Endothelial cell (in vitro differentiated cells): ENCODE results near the gene CELSR3. TPM values are rescaled to one million over a fixed set of nuclear protein-coding genes. Genes with fewer than 3 reads are reported as not detected.

Experiments
- DNase-seq: peaks from one replicate; pipeline ENCODE4 v3.0.0; 2021; ENCODE audit warnings: low spot score
- H3K27ac Mint-ChIP-seq: one replicate; pipeline ENCODE4 v1.8.0; 2021; ENCODE audit warnings: mixed read lengths, inconsistent platforms; ENCODE audit not compliant: unreplicated experiment
- H3K27me3 Mint-ChIP-seq: one replicate; pipeline ENCODE4 v1.8.0; 2021; ENCODE audit warnings: mild to moderate bottlenecking, moderate library complexity, mixed read lengths, inconsistent platforms; ENCODE audit not compliant: unreplicated experiment
- H3K36me3 Mint-ChIP-seq: one replicate; pipeline ENCODE4 v1.8.0; 2021; ENCODE audit warnings: mild to moderate bottlenecking, low read depth, mixed read lengths, inconsistent platforms; ENCODE audit not compliant: unreplicated experiment
- H3K4me1 Mint-ChIP-seq: one replicate; pipeline ENCODE4 v1.8.0; 2021; ENCODE audit warnings: mild to moderate bottlenecking, mixed read lengths, inconsistent platforms; ENCODE audit not compliant: unreplicated experiment
- H3K4me3 Mint-ChIP-seq: one replicate; pipeline ENCODE4 v1.8.0; 2021; ENCODE audit warnings: mild to moderate bottlenecking, mixed read lengths, inconsistent platforms; ENCODE audit not compliant: unreplicated experiment
- H3K9me3 Mint-ChIP-seq: one replicate; pipeline ENCODE4 v1.8.0; 2021; ENCODE audit warnings: mixed read lengths, inconsistent platforms; ENCODE audit not compliant: unreplicated experiment
- CTCF ChIP-seq: fragments of 200-600 bp; sonication (generic); IDR thresholded peaks from one replicate; pipeline ENCODE4 v1.5.0; 2021; ENCODE audit warnings: antibody characterized with exemption; ENCODE audit not compliant: unreplicated experiment
- total RNA-seq: library from RNA; stranded (reverse); fragmentation: NEBNext Ultra II Directional; extraction: Animal tissue kit (Norgen Biotek cat#: 25700); gene quantifications from one replicate; pipeline ENCODE4 v1.2.1, GENCODE V29; 2021; ENCODE audit not compliant: unreplicated experiment

CELSR3 gene
- total RNA-seq, 1 donor from 2014 or later, result 7.6 TPM

- Mint-ChIP-seq H3K4me1 (no peaks in the 10 kb centered on the region), H3K27me3 (peaks cover 5% of the 10 kb centered on the region), H3K27ac (no peak overlapping the region), H3K36me3 (peaks cover 15% of the 10 kb centered on the region), H3K4me3 (peak overlapping the region; percentile 59), H3K9me3 (no peaks in the 10 kb centered on the region)
- TF ChIP-seq CTCF, result no peak
- DNase-seq, result no peak
These were observed 64.2 kb downstream of the CELSR3 start for GRCh38 chr3:48598323-48599076.

GRCh38 chr3:48597408-48597800, 65.3 kb downstream of the CELSR3 start:
- no peak for DNase-seq
- H3K4me3 Mint-ChIP-seq, result peak overlapping the region; percentile 13
- no peak overlapping the region for H3K27ac Mint-ChIP-seq
- H3K36me3 Mint-ChIP-seq, result peaks cover 11% of the 10 kb centered on the region
- TF ChIP-seq CTCF, result no peak
- H3K9me3 Mint-ChIP-seq, result no peaks in the 10 kb centered on the region
- no peaks in the 10 kb centered on the region for H3K4me1 Mint-ChIP-seq
- peaks cover 12% of the 10 kb centered on the region for H3K27me3 Mint-ChIP-seq

- no peaks in the 10 kb centered on the region for H3K4me1 Mint-ChIP-seq
These were observed 65.8 kb downstream of the CELSR3 start for GRCh38 chr3:48596676-48597407.

GRCh38 chr3:48596157-48596556, 66.5 kb downstream of the CELSR3 start:
- H3K4me1 Mint-ChIP-seq, result no peaks in the 10 kb centered on the region
- no peak overlapping the region for H3K4me3 Mint-ChIP-seq
- no peak for TF ChIP-seq CTCF
- peaks cover 12% of the 10 kb centered on the region for H3K27me3 Mint-ChIP-seq
- H3K36me3 Mint-ChIP-seq, result peaks cover 8% of the 10 kb centered on the region
- H3K9me3 Mint-ChIP-seq, result no peaks in the 10 kb centered on the region
- no peak overlapping the region for H3K27ac Mint-ChIP-seq
- no peak for DNase-seq

More at GRCh38 chr3:48596676-48597407, 65.8 kb downstream of the CELSR3 start:
- Mint-ChIP-seq H3K36me3 (peaks cover 8% of the 10 kb centered on the region), H3K27me3 (peaks cover 12% of the 10 kb centered on the region), H3K4me3 (peak overlapping the region; percentile 13), H3K27ac (no peak overlapping the region), H3K9me3 (no peaks in the 10 kb centered on the region)
- no peak for DNase-seq
- TF ChIP-seq CTCF, result no peak
